22Rv1 (cell line): Measurements from ENCODE around the gene FMOD.

Experiments
- CTCF ChIP-seq: fragments of 450-650 bp; IDR thresholded peaks from 2 replicates; pipeline ENCODE4 v1.5.1; 2017; ENCODE audit warnings: mild to moderate bottlenecking
- ZFX ChIP-seq: fragments of 450-650 bp; IDR thresholded peaks from 2 replicates; pipeline ENCODE4 v1.6.1; 2017; ENCODE audit warnings: antibody characterized with exemption, borderline replicate concordance

GRCh38 chr1:203361945-203362719 is 11.2 kb upstream of the FMOD start:
- TF ChIP-seq CTCF (no peak), ZFX (no peak)
